ENCODE data around the gene GAGE2A.
"Not testable (repeated sequence)": the region's sequence is repeated elsewhere in the genome, so short reads cannot be mapped to it uniquely, and the experiment has no call there.

GAGE2A gene, protein sequence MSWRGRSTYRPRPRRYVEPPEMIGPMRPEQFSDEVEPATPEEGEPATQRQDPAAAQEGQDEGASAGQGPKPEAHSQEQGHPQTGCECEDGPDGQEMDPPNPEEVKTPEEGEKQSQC

DNA sequence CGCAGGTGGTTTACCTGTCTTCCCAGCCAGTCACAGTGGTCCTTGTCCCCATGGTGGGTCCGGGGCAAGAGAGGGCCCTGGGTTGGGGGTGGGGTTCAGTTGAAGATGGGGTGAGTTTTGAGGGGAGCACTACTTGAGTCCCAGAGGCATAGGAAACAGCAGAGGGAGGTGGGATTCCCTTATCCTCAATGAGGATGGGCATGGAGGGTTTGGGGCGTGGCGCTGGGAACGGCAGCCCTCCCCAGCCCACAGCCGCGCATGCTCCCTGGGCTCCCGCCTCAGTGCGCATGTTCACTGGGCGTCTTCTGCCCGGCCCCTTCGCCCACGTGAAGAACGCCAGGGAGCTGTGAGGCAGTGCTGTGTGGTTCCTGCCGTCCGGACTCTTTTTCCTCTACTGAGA is at the start of gene GAGE2A:
GAGE2A (plus strand) TSS at position 301 of the 400 bp plus-strand sequence. CDS start 1,155 bp downstream, outside the sequence.
- not testable (repeated sequence) for DNase-seq

GRCh38 chrX:49541433-49541832 is 47.9 kb upstream of the GAGE2A start, which contains the start of gene GAGE12D:
TSS of gene GAGE12D (plus strand) at chrX:49541733. CDS start at chrX:49542888, 1,155 bp downstream.
- not testable (repeated sequence) for DNase-seq

- not testable (repeated sequence) for DNase-seq
Measured at GRCh38 chrX:49550989-49551388, 38.3 kb upstream of the GAGE2A start, which contains the start of gene GAGE12E. TSS of gene GAGE12E (plus strand) at chrX:49551289. CDS start at chrX:49552444, 1,155 bp downstream.

- DNase-seq = not testable (repeated sequence)
Measured at GRCh38 chrX:49560542-49560941, 28.8 kb upstream of the GAGE2A start, which contains the start of gene GAGE12F. TSS of gene GAGE12F (plus strand) at chrX:49560842. CDS start at chrX:49561997, 1,155 bp downstream.

DNA sequence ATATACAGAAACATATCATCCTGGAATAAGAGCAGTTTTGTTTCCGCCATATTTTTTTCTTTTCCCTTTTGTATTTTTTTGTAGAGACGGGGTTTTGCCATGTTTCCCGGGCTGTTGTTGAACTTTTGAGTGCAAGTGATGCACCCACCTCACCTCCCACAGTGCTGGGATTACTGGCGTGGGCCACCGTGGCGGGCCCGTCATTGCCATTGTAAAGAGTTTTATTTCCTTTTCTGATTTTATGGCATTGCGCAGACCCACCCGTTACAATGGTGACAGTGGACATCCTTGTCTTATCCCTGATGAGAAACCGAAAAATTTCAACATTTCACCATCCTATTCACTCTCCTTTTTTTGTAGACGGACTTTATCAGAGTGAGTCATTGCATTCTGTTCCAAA is 20.6 kb upstream of the GAGE2A start:
- DNase-seq = not testable (repeated sequence)

GRCh38 chrX:49569152-49569551 is 20.1 kb upstream of the GAGE2A start:
- DNase-seq = not testable (repeated sequence)

GRCh38 chrX:49570100-49570499 is 19.2 kb upstream of the GAGE2A start, which contains the start of gene GAGE12G:
TSS of gene GAGE12G (plus strand) at chrX:49570400. CDS start at chrX:49571555, 1,155 bp downstream.
- DNase-seq = not testable (repeated sequence)

- DNase-seq = not testable (repeated sequence)
Measured at GRCh38 chrX:49579649-49580048, 9.6 kb upstream of the GAGE2A start, which contains the start of gene GAGE12H. TSS of gene GAGE12H (plus strand) at chrX:49579949. CDS start at chrX:49581104, 1,155 bp downstream.

DNA sequence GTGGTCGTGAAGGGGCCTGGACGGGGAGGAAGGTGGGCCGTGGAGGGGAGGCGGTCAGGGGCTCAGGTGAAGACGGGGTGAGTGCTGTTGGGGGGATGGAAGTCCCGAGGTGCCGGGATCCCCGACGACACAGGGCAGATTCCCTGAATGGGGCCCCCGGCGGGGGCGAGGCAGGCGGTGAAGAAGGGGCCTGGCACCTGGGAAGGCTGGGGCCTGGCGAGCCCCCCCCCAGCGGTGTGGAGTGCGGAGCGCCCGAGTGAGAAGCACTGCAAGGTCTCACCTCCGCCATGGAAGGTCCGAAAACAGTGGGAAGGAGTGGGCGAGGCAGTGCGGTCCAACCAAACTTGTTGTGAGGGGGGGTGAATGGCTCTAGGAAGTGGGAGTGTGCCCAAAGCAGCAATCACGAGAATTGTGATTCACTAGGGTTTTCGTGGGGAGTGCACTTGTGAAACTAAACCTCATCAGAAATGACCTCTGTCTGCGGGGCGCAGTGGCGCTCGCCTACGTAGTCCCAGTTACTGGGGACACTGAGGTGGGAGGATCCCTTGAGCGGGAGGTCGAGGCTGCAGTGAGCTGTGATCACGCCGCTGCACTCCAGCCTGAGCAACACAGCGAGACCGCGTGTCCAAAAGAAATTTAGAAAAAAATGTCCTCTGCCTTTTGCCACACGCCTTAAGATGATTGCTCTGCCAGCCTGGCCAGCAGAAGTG is 628 bp downstream of the GAGE2A start:
- DNase-seq = not testable (repeated sequence)

- not testable (repeated sequence) for DNase-seq
Measured at GRCh38 chrX:49590488-49590887, 1.2 kb downstream of the GAGE2A start.

- DNase-seq = not testable (repeated sequence)
Measured at GRCh38 chrX:49598720-49599119, 9.4 kb downstream of the GAGE2A start, which contains the start of gene GAGE1. TSS of gene GAGE1 (plus strand) at chrX:49599020. CDS start at chrX:49600175, 1,155 bp downstream.

- DNase-seq = no peak
Measured at GRCh38 chrX:49610718-49611310, 21.5 kb downstream of the GAGE2A start.

DNA sequence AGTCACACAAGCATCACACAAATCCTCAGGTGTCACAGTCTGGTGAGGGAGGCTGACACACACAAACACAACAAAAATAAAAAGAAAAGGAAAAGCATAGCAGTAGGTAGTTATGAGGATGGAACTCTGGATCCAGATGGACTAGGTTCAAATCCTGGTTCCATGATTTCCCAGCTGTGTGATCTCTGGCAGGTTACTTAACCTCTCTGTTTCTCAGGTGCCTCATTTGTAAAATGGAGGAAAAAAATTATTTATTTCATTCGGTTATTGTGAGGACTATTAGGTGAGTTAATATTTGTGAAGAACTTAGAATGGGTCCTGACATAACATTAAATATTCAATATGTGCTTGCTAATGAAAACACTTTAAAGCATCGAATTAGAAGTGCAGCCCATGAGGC is 29.3 kb downstream of the GAGE2A start:
- no peak for DNase-seq

DNA sequence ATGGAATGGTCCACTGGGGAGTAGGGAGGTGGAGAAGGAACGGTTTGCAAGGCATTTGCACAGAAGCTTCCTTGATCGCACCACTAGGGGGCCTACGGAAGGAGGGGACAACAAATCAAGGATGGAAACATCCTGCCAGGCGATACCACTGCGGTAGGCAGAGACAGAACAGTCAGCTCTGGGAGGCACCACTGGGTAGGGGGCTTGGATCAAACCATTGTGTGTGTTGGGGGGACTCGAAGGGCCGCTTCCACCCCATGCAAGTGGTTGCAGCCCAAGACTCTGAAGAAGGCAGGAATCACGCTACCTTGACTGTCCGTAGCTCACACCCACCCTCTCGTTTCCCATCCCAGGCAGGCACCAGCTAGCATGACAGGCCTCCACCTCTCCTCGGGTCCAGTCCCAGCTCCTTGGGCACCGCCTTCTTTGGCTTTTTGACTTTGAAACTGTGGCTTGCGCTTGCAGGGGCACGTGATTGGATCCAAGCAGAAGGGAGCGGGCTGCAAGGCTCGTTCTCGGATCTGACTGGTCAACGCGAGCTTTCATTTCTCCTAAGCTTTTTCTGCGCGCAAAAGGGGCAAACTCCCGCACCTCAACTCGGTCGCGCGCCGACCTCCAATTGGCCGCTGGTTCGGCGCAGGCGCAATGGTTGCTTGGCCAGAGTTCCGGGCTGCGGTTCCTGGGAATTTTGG is 37.9 kb downstream of the GAGE2A start:
- DNase-seq = no peak

DNA sequence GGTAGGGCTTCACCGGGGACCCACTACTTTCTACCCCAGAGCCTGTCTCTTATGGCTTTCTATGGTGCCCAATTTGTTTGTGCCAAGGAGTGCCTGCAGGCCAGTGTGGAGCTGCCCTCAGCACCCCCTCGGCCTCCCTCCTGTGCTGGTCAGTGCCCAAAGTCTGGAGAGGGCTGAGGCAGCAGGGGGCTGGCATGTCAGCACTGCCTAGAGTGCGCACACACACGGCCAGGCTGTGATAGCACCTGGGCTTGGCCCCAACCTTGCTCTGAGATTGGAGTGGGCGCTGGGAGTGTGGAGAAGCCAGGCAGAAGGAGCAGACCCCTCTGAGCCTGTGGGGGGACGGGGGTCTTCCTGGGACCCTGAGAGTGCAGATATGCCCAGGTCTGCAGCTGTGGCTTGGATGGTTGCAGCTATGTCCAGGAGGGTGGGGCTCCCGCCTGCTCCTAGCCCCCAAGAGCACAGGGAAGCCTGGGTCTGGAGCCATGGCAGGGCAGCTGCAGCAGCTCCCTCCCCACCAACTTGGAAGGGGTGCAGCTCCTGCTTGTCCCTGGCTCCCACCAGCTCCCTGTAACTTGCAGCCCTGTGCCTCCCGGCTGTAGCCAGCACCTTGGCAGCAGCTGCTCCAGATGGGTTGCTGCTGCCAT is 55.8 kb downstream of the GAGE2A start:
- DNase-seq = no peak

Measured in NCI-H446 treated with DMSO at 0.1 percent for 48 hours (cell line).